Panc1 (cell line): ENCODE results near the gene NCL. TPM values are rescaled to one million over a fixed set of nuclear protein-coding genes. Genes with fewer than 3 reads are reported as not detected.

Experiments used
- ATAC-seq: fragments of 200-7000 bp; cut with Tn5 transposase; 2 replicates; pipeline ENCODE4 v1.9.1; 2020; ENCODE audit warnings: mild to moderate bottlenecking, moderate library complexity
- BruUV-seq: library from RNA; stranded (reverse); fragments of 400-500 nt; replicated peaks from 2 replicates; lab custom pipeline; 2021; lab: Mats Ljungman, UMichigan
- CTCF ChIA-PET: fragments of 300-600 bp; sonication (Branson Sonifier 250); formaldehyde crosslinking; loops from one replicate; lab custom pipeline; 2022; ENCODE audit warnings: antibody characterized with exemption; lab: Charles Lee
- POLR2A ChIA-PET: fragments of 300-600 bp; sonication (Branson Sonifier 250); formaldehyde crosslinking; loops from one replicate; lab custom pipeline; 2022; ENCODE audit warnings: antibody characterized with exemption; lab: Charles Lee
- DNase-seq: peaks from one replicate; pipeline ENCODE4 v3.0.0-alpha.2; 2010; ENCODE audit warnings: low read depth, low spot score
- H3K27ac ChIP-seq: 2 replicates; pipeline ENCODE4 v1.5.1; 2011; ENCODE audit warnings: mild to moderate bottlenecking, low read length, inconsistent platforms
- H3K27me3 ChIP-seq: fragments of 200-500 bp; sonication (Bioruptor generic); 2 replicates; pipeline ENCODE4 v1.6.0; 2014; ENCODE audit warnings: low read length, inconsistent platforms; ENCODE audit not compliant: control insufficient read depth, insufficient read depth
- H3K36me3 ChIP-seq: fragments of 200-500 bp; sonication (Bioruptor generic); 2 replicates; pipeline ENCODE4 v1.5.1; 2014; ENCODE audit warnings: inconsistent platforms, mild to moderate bottlenecking, low read length, moderate library complexity; ENCODE audit not compliant: control insufficient read depth, insufficient read depth
- H3K4me1 ChIP-seq: 2 replicates; pipeline ENCODE4 v1.5.1; 2011; ENCODE audit warnings: inconsistent platforms, mild to moderate bottlenecking, low read length, moderate library complexity; ENCODE audit not compliant: control insufficient read depth, insufficient read depth
- H3K4me3 ChIP-seq, 2 experiments: 2 replicates each; pipeline ENCODE4 v1.5.1; 2011 to 2012; ENCODE audit warnings: low read depth in 2 of 2, low read length in 2 of 2, mild to moderate bottlenecking in 2 of 2, inconsistent platforms in 1 of 2, moderate library complexity in 1 of 2
- H3K9me3 ChIP-seq: fragments of 200-500 bp; sonication (Bioruptor generic); 2 replicates; pipeline ENCODE4 v1.5.1; 2014; ENCODE audit warnings: low read depth, mild to moderate bottlenecking, inconsistent platforms, low read length, moderate library complexity; ENCODE audit not compliant: control insufficient read depth, insufficient read depth
- CTCF ChIP-seq: fragments of 450-650 bp; IDR thresholded peaks from 2 replicates; pipeline ENCODE4 v1.5.1; 2017; ENCODE audit warnings: mild to moderate bottlenecking
- POLR2AphosphoS5 ChIP-seq: IDR thresholded peaks from 2 replicates; pipeline ENCODE4 v1.6.1; 2012; ENCODE audit warnings: mild to moderate bottlenecking, low read depth, low read length, moderate library complexity
- REST ChIP-seq, 2 experiments: IDR thresholded peaks; 2 replicates each; pipeline ENCODE4 v1.6.1; 2011 to 2012; ENCODE audit warnings: low read depth in 2 of 2, control low read depth in 1 of 2, low read length in 1 of 2, mild to moderate bottlenecking in 1 of 2, moderate library complexity in 1 of 2; ENCODE audit not compliant: insufficient read depth in 1 of 2
- SIN3A ChIP-seq: IDR thresholded peaks from 2 replicates; pipeline ENCODE4 v1.6.1; 2012; ENCODE audit warnings: low read depth, mild to moderate bottlenecking, low read length, moderate library complexity, borderline replicate concordance; ENCODE audit not compliant: insufficient read depth
- TCF7L2 ChIP-seq: IDR thresholded peaks from 2 replicates; pipeline ENCODE4 v1.6.1; 2011; ENCODE audit warnings: mild to moderate bottlenecking, low read depth, low read length, inconsistent platforms
- in situ Hi-C: cut with HindIII; loops from 2 replicates; pipeline ENCODE4 v1.10.0; 2016; ENCODE audit warnings: low sequenced_read_pairs, low pct_unique_long_range_greater_than_20kb
- intact Hi-C: fragments of 100-400 bp; cut with micrococcal nuclease; formaldehyde crosslinking; loops from one replicate; pipeline ENCODE4 v1.10.0; 2022; ENCODE audit not compliant: unreplicated experiment
- total RNA-seq: library from RNA; stranded (reverse); gene quantifications from one replicate; pipeline ENCODE4 v1.2.1, GENCODE V29; 2021; ENCODE audit not compliant: unreplicated experiment

Gene NCL
- total RNA-seq, 1 experiment from 2014 or later = 778 TPM

GRCh38 chr2:231449503-231450054 lies 14.7 kb downstream of the NCL start:
- TF ChIP-seq POLR2AphosphoS5 (no peak), CTCF (no peak), SIN3A (no peak), REST (IDR thresholded peaks at IDR 0.05; ENCODE audit: insufficient read depth in 1 of 2, low read depth in 2 of 2, low read length in 1 of 2) (no peak), TCF7L2 (no peak)
- in situ Hi-C loops = no loop called here
- Histone ChIP-seq H3K4me3 (no peak overlapping the region), H3K27ac (no peak overlapping the region), H3K9me3 (no peaks in the 10 kb centered on the region), H3K27me3 (no peaks in the 10 kb centered on the region), H3K4me1 (peaks cover 14% of the 10 kb centered on the region; the same call in 1 of the 2 replicates), H3K36me3 (peaks cover 3% of the 10 kb centered on the region; the same call in 1 of the 2 replicates)
- no TSS peak for BruUV-seq
- no peak for DNase-seq
- intact Hi-C loops = loop anchor here (5.0 kb wide), 1 partner anchor 222 kb away; no protein-coding TSS in a partner anchor
- POLR2A ChIA-PET = no interaction called here
- CTCF ChIA-PET = no interaction called here
- no peak for ATAC-seq

GRCh38 chr2:231436957-231437356 lies 27.3 kb downstream of the NCL start:
- Histone ChIP-seq H3K36me3 (no peaks in the 10 kb centered on the region), H3K9me3 (no peaks in the 10 kb centered on the region; the same call in 1 of the 2 replicates), H3K4me1 (no peaks in the 10 kb centered on the region), H3K27ac (no peak overlapping the region), H3K4me3 (no peak overlapping the region), H3K27me3 (no peaks in the 10 kb centered on the region)
- TF ChIP-seq CTCF (no peak), SIN3A (no peak), REST (IDR thresholded peaks at IDR 0.05; ENCODE audit: insufficient read depth in 1 of 2, low read depth in 2 of 2, low read length in 1 of 2) (no peak), TCF7L2 (no peak), POLR2AphosphoS5 (no peak)
- no peak for DNase-seq
- intact Hi-C loops = no loop called here
- no peak; the same call in 1 of the 2 replicates for ATAC-seq
- no TSS peak for BruUV-seq
- POLR2A ChIA-PET = interaction anchor here (0.5 kb wide), 1 partner anchor 27 kb away, joined by 17 read pairs; the partner anchor contains the start of gene NCL
- in situ Hi-C loops = no loop called here
- CTCF ChIA-PET = no interaction called here
